HG03558 (cell line): ENCODE measurements around the gene TOGARAM1.
"Not testable (repeated sequence)": the region's sequence is repeated elsewhere in the genome, so short reads cannot be mapped to it uniquely, and the experiment has no call there.

Experiments
- ATAC-seq: cut with Tn5 transposase; IDR thresholded peaks from one replicate; pipeline ENCODE4 v1.9.1; 2021; ENCODE audit warnings: moderate number of reproducible peaks; ENCODE audit not compliant: unreplicated experiment; ENCODE audit errors: extremely low read depth

The TOGARAM1 gene

DNA sequence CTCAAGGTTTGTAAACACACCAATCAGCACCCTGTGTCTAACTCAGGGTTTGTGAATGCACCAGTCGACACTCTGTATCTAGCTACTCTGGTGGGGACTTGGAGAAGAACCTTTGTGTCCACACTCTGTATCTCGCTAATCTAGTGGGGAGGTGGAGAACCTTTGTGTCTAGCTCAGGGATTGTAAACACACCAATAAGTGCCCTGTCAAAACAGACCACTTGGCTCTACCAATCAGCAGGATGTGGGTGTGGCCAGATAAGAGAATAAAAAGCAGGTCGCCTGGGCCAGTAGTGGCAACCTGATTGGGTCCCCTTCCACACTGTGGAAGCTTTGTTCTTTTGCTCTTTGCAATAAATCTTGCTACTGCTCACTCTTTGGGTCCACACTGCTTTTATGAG lies 119.1 kb downstream of the TOGARAM1 start:
- ATAC-seq: not testable (repeated sequence)

DNA sequence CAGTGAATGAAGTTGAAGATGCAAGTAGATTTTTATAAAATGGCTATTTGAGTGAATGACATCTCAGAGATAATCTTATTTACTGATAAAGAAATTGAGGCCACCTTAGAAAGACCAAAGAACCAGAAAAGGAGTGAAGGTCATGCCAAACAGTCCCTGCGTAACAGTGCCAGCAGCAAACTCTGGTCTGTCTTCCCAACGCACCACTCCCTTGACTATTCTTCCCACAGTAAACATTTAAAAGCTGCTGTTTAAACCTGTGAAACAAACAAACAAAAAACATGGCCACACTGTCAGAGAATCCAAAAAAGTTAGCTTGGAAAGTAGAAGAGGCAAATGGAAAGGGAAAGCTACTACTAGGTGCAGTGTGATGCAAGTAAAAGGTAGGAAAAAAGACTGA lies 120.4 kb downstream of the TOGARAM1 start:
- ATAC-seq: no peak

DNA sequence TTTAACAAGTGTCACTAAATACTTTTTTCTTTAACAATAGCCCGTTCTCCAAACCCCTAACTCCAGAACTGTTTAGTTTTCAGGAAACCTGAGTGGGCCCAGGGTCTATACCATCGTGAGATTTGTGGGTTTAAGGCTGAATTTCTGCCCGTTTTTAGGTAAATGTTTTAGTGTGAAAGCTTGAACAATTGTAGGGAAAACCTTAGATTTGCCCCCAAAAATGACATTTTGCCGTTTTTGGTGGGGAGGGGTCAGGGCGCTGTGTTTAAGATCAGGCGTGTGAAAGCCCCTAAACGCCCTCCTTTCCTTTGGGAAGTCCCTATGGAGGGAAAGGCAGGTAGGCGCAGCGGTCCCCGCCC lies 121.6 kb downstream of the TOGARAM1 start:
- no peak for ATAC-seq

DNA sequence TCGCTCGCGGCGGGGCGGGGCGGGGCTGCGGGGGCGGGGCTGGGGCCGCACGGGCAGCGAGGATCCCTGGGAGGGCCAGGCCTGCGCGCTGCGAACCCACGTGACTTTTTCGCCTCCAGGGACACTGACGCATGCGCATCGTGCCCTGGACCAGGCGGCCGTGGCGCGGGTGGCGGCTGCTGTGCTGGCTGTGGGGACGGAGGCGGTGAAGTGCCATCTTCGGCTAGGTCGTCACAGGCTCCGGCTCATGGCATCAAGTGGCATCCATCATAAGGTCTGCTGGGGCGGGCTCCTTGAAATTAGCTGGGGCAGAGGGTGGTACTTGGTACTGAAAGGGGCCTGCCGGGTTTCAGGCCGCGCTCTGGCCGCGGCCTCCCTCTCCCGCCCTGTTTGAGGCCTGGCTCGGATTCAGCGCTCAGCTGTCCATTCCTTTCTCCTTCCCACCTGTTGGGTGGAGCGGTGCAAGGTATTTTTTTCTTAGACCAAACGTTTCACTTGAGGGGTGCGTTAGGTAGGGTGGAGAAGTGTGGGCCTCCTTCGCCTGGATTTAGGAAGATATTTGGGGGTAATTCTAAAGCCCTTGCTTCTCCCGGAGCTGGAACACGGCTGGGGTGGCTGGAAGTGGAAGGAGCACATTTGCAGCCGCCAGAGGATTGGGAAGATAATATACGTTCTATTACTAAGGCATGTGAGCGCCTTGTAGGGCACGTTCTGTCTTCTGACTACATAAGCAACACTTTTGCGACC lies 122.2 kb downstream of the TOGARAM1 start, which contains the start of gene PRPF39:
PRPF39 (plus strand) TSS at position 141 of the 747 bp plus-strand sequence. CDS start 11,124 bp downstream, outside the sequence.
- peak; percentile 86 for ATAC-seq

DNA sequence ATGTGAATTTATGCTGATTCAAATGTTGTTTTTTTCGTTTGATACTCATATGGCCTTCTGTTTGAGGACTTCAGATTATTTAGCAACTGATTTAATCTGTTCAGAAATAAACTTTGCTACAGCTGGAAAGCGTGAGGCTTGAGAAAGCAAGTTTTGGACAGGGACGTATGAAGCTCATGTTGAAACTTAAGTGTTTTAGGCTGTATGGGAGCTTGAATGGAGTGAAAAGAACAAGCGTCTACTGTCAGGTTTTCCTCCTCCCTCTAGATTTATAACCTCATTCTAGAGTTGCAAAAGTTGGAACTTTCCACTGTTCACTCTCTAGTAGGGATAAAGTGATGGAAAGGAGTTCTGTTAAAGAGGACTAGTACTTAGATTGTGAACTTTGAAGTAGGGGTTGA lies 123.0 kb downstream of the TOGARAM1 start:
- no peak for ATAC-seq

DNA sequence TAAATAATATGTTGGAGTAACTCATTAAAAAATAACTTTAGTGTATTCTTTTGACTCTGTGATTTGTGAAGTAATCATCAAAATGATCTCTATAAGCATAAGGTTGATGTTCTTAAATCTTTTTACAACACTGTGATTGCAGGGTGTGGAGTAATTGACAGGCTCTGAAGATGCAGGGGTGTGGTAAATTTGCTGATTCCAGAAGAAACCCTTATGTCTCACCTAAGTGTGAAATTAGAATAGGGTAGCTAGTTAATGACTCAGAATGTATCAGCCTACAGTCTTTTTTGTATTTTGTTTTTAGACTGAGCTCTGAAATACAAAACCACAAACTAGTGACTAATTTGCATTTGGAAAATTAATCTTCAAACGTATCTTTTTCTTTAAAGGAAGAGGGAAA lies 127.8 kb downstream of the TOGARAM1 start:
- ATAC-seq: peak; percentile 88

DNA sequence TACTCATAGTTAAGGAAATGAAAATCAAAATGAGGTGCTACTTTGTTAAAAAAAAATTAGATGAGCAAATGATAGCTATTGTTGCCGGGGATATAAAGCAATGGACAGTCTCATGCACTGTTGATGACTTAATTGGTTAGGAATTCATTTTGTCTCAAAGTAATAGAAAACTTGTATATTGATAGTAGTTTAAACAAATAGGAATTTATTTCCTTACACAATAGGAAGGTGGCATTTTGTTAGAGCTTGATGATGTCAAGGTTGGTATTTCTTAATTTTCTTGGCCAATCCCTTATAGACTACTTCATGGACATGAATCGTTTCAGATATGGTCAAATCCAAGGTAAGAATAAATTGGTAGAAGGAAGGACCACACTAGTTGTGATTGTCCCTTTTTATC lies 129.7 kb downstream of the TOGARAM1 start:
- no peak for ATAC-seq

DNA sequence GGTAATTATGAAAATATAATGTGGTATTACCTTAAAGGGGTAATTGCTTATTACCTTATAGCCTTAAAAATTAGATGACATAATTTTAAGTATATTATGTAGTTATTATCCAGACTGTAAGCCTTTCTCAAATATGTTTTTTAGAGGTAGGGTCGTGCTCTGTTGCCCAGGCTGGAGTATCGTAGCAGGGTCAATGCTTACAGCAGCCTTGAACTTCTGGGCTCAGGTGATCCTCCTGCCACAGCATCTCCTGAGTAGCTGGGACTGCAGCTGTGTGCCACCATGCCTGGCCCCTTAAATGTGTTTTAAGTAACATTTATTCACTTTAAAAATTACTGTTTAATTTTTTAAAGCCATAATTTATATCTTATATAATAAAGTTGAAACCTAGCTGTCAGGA lies 132.3 kb downstream of the TOGARAM1 start:
- ATAC-seq: no peak

DNA sequence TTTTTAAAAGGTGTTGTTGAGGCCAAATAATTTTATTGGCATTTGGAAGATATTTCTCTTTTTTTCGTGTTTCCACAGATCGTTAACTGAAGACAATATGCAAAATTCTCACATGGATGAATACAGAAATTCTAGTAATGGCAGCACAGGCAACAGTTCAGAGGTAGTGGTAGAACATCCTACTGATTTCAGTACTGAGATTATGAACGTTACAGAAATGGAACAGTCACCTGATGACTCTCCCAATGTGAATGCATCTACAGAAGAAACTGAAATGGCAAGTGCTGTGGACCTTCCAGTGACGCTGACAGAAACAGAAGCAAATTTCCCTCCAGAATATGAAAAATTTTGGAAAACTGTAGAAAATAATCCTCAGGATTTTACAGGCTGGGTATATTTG lies 133.2 kb downstream of the TOGARAM1 start:
- no peak for ATAC-seq

DNA sequence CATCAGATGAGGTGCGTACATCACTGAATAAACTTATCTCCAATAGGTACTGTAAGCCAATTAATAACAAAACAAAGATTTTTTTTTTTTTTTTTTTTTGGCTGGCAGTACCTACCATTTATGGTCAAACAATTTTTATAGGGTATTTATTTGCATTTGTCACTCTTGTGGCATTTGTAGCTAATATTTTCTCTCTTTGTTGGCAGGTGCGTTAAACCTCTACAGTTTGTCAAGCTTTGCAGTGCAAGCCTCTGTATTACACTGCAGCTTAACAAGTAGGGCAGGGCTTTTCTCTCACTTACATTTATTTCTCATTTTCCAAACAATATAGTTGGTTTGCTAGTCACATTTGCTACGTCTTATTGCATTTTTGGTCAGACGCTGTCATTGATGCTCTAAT lies 134.2 kb downstream of the TOGARAM1 start:
- no peak for ATAC-seq

DNA sequence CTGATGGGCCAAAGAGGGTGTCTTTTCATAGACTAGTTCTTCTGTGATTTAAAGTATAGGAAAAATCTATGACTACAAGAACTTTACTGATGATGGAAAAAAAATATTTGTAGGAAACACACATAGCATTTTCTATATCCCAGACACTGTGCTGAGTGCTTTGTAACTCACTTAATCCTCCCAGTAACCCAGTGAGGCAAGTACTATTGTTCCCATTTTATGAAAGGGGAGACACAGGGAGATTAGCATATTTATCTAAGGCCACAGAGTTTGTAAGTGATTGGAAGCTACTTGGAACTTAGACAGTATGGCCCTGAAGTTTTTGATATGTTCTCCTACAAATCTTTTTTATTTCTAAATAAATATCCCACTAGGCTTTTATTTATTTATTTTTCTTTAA lies 141.8 kb downstream of the TOGARAM1 start:
- ATAC-seq: no peak

DNA sequence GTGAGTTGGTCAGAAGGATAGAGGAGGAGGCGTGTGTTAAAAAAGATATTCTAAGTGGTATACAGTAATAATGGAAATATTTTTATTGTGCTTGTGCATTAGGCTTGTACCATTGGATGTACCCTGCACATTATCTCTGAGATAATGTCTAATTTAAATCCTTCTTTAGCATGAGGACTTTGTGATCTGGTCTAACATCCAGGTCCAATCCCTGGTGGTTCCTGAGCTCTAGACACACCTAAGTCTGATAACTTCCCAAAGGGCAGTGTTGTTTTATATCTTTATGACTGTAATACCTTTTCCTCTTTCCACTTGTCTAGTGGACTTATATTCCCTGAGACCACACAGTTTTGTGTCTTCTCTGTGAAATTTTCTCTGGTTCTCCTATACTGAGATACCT lies 142.6 kb downstream of the TOGARAM1 start:
- no peak for ATAC-seq

DNA sequence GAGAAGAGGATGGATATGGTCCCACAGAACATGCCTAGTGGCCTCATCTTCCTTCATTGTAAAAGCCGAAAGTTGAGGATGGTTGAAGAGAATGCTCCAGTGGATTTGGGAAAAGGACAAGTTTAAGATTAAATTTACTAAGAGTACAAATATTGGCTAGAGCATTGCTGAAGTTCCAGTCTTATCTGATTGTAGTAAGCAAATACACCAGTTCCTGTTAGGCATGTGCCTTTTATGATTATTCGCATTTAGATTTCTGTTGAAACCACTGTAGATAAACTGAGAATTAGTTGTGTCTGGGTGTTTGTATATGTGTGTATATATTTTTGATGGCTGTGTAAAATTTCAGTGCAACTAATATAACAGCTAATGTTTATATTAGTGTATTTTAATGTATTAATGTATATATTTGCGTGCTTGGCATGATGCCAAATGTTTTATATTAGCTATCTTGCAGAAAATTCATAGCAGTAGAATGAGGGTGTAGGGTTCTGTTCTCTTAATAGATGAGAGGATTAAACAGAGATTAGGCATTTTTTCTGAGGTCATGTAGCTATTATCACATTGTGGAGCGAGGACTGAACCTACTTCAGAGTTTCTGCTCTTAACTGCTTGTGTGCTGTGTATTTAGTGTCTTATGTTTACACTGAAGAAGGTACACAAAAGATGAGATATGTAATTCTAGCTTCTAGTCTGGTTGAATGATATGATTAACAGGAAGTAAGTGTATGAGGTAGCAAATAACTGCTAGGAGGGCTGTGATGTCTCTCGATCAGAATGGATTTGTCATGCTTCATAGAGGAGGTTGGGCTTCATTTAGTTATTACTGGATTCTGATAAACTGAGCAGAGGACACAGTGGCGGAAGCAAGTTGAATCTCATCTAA lies 151.1 kb downstream of the TOGARAM1 start:
- ATAC-seq: no peak

DNA sequence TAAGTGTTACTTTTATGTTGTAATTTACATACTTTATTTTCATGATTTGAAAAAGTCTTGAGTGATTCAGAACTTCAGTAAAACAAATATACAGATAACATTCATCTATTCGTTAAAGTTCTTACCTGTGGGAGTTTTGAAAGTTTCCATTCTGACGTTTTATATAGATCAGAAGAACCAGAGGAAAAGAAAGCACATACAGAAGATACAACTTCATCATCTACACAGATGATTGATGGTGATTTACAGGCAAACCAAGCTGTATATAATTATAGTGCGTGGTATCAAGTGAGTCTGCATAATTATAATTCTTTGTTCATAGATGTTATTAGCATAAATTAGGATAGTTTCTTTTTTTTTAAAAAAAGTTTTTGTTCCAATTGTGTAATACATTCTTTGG lies 152.3 kb downstream of the TOGARAM1 start:
- no peak for ATAC-seq

DNA sequence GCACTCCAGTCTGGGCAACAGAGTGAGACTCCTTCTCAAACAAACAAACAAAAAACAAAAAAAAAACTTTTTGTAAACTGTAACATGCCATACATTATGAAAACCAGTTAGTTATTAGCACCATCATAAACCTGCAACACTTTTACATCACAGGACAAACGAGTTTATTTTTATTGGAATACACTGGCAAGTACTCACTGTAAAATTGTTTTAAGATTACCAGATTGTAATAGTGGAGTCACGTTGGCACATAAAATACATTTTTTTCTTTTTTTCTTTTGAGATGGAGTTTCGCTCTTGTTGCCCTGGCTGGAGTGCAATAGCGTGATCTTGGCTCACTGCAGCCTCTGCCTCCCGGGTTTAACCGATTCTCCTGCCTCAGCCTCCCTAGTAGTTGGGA lies 156.6 kb downstream of the TOGARAM1 start:
- no peak for ATAC-seq

DNA sequence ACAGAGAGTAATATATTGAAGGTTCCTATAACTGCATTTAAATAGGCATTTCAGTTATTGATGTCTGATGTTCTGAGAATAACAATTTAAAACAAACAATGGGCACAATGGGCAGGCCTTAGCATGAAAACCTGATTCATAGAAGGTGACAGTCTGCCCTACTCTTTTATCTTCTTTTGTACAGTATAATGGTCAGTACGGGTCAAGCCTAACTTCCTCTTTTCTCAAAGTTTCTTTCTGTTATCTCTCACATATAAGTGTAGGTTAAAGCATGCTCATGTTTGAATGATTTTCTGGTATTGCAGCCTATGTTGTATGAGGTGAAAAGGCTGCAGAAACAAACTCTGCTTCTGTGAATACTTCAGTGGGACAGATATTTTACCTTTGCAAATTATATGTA lies 158.1 kb downstream of the TOGARAM1 start:
- ATAC-seq: no peak

DNA sequence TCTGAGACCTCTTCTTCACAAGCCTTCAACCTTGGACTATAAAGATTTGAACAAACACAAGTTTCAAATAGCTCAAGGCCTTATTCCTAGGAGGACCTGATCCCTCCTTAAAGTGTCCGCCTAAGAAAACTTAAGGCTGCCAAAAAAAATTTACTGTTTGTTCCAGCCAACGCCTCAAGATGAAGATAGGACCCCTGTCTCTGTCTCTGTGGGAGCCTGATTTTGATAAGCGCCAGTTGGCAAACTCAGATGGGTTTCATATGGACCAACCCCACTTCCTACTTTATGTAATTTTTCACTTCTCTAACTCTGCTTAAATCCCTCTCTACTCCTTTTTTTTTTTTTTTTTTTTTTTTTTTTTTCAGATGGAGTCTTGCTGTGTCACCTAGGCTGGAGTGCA lies 161.3 kb downstream of the TOGARAM1 start:
- ATAC-seq: no peak
